ENCODE results near the gene NKPD1. TPM values are rescaled to one million over a fixed set of nuclear protein-coding genes. Genes with fewer than 3 reads are reported as not detected.
A peak's percentile ranks its signal among the peaks of the same experiment; 100 is the strongest.

The NKPD1 gene
- polyA plus RNA-seq, 2 of the 4 experiments (the other 2 are of a cell fraction), result 0.12 to 0.15 TPM

DNA sequence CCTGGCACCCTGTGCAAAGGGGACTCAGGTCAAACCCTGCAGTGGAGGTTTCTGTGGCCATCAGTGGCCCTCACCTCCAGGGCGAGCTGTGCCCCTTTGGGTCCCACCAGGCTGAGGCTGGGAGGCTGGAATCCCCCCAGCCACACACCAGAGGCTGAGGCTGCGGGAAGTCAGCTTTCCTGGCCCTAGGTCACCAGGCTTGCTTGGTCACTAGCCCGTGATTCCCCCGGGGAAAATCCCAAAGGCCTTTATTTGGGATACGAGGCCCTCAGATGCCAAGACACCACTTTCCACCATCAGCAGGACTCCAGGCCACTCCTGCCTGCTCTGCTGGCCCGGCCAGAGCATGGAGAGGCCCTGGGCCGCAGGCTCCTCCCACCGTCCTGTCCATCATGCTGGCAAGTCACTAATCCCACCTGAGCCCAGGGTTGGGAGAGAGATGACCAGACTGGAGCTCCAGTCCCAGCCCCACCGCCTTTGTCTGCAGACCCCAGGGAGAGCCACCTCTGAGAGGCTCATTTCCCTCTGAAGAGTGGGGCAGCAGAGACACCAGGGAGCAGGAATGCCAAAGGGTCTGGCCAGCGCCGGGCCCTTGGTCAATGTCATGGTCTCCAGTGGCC, 4.7 kb downstream of the NKPD1 start (continued):
- TF ChIP-seq RAD21 (conservative IDR thresholded peaks at IDR 0.05 in 1 of 2, IDR thresholded peaks at IDR 0.05 in 1 of 2), result no peak

DNA sequence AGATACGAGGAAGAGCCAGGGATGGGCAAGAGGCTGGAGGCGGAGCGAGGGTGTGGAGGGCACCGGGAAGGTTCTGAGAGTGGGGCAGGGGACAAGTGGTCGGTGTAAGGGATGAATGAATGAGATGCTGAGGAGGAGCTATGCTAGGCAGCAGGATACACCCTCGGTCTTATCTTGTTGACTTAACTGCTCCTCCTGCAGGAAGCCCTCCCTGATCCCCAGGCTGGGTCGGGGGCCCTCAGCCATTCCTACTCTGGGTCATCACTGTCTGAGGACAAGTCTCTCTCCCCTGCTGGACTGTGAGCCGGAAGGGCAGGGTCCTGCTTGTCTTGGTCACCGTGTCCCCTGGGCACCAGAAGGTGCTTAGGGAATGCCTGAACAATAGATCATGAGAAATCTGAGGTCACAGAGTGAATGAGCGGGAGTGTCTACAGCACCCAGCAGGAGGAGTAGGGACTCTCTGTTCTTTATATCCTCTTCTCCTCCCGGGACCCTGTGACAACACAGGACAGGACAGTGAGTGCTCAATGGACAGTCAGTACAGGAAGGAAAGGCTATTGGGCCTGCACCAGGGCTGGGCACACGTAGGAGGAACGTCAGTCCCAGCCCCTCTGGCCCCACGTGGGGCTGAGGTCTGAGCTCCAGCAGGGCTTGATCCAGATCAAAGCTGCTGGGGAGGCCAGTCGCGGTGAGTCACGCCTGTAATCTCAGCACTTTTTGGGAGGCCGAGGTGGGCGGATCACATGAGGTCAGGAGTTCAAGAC, 6.5 kb downstream of the NKPD1 start:
- FAIRE-seq, result peak; percentile 18
- Histone ChIP-seq H3K4me3 (no peak overlapping the region), H3K27ac (peak overlapping the region; percentile 50 to 58; a peak in 4 of 6 replicates), H3K9me3 (no peaks in the 10 kb centered on the region), H3K4me1 (peaks cover 21% of the 10 kb centered on the region; the same call in 2 of the 3 replicates), H3K4me2 (no peak overlapping the region; the same call in 2 of the 3 replicates)
- TF ChIP-seq POLR2A (IDR thresholded peaks at IDR 0.05; ENCODE audit: low read length) (no peak), ELK1 (IDR thresholded peaks at IDR 0.05; ENCODE audit: low read depth, low read length) (no peak), ZFP36 (IDR thresholded peaks at IDR 0.05; ENCODE audit: borderline replicate concordance, partially characterized antibody) (peak; percentile 58), NPAS2 (CRISPR knock-in tag; IDR thresholded peaks at IDR 0.05; ENCODE audit: borderline replicate concordance) (no peak), MAFK (IDR thresholded peaks at IDR 0.05; ENCODE audit: partially characterized antibody) (peak; percentile 39), ZC3H11A (IDR thresholded peaks at IDR 0.05) (no peak), FOXS1 (CRISPR knock-in tag; IDR thresholded peaks at IDR 0.05) (no peak), FOSL2 (IDR thresholded peaks at IDR 0.05) (no peak), FOSL2 (CRISPR knock-in tag; IDR thresholded peaks at IDR 0.05) (peak; percentile 68), MAX (IDR thresholded peaks at IDR 0.05) (no peak)
- TF ChIP-seq, protein P1, sequence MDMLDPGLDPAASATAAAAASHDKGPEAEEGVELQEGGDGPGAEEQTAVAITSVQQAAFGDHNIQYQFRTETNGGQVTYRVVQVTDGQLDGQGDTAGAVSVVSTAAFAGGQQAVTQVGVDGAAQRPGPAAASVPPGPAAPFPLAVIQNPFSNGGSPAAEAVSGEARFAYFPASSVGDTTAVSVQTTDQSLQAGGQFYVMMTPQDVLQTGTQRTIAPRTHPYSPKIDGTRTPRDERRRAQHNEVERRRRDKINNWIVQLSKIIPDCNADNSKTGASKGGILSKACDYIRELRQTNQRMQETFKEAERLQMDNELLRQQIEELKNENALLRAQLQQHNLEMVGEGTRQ (IDR thresholded peaks at IDR 0.05), result peak; percentile 71
- ChIA-PET CTCF (interaction anchor here (0.6 to 1.4 kb wide), 8 partner anchors 9 to 54 kb away, joined by 3 to 5 read pairs (median 3); partner anchors contain the start of genes BLOC1S3 and TRAPPC6A), POLR2A (no interaction called here)
- WGBS (ENCODE audit: missing lambda C conversion rate), result 56% methylated on average over 19 of the region's 19 CpGs
- ATAC-seq, result peak; percentile 25 to 53
- DNase-seq (ENCODE audit: low read depth in 1 of 2, low spot score in 1 of 2), result peak in 1 of 2 experiments; percentile 73

DNA sequence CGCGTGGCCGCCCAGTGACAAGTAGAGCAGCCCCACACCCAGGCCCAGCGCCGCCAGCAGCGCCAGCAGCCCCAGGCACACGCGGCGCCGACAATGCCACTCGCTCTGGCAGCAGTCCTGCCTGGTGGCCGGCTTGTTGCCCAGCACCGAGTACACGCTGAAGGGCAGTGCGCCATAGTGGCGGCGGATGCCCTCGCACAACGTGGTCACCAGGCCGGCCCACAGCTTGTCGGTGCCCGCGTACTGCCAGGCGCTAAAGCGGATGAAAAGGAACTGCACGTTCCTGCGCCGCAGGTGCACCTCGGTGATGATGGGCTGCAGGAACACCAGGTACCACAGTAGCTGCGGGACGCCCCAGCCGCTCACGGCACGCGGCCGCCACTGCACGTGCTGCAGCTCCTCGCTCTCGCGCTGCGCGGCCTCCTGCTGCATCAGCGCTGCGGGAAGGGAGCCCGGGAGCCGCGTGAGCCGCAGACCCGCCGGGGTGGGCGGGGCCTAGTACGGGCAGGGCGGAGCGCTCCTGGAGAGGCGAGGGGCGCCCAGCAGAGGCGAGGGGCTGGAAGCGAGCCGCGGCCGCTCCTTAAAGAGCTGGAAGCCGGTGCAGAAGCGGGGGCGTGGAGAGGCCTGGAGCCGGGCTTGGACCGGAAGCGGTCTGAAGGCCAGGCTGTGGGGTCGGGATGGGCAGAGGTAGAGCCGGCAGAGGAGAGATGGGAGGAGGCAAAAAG, 7.3 kb downstream of the NKPD1 start:
- 93% methylated on average over 61 of the region's 69 CpGs for WGBS (ENCODE audit: missing lambda C conversion rate)
- Histone ChIP-seq H3K9me3 (no peaks in the 10 kb centered on the region), H3K27ac (peak overlapping the region; percentile 50 to 58; a peak in 2 of 6 replicates), H3K4me3 (no peak overlapping the region), H3K4me2 (no peak overlapping the region; the same call in 2 of the 3 replicates), H3K4me1 (peaks cover 21% of the 10 kb centered on the region; the same call in 2 of the 3 replicates)
- no peak for ATAC-seq
- FAIRE-seq, result no peak
- CTCF ChIA-PET, result interaction anchor here (0.6 to 1.4 kb wide), 6 partner anchors 10 to 53 kb away, joined by 3 to 5 read pairs (median 3); partner anchors contain the start of genes BLOC1S3 and TRAPPC6A
- no peak for DNase-seq (ENCODE audit: low read depth in 1 of 2, low spot score in 1 of 2)
- POLR2A ChIA-PET, result no interaction called here
- TF ChIP-seq GATA3 (IDR thresholded peaks at IDR 0.05; ENCODE audit: borderline replicate concordance) (no peak), ZC3H11A (IDR thresholded peaks at IDR 0.05) (no peak), CTCF (IDR thresholded peaks at IDR 0.05) (no peak), TP53 (CRISPR knock-in tag; IDR thresholded peaks at IDR 0.05) (no peak), FOSB (CRISPR knock-in tag; IDR thresholded peaks at IDR 0.05) (no peak), FOXS1 (CRISPR knock-in tag; IDR thresholded peaks at IDR 0.05) (no peak), HDAC2 (IDR thresholded peaks at IDR 0.05) (no peak), RARB (CRISPR knock-in tag; IDR thresholded peaks at IDR 0.05) (no peak), ZNF302 (CRISPR knock-in tag; IDR thresholded peaks at IDR 0.05) (no peak), HOXB13 (CRISPR knock-in tag; IDR thresholded peaks at IDR 0.05; ENCODE audit: low read depth) (no peak)
- TF ChIP-seq, protein P2, sequence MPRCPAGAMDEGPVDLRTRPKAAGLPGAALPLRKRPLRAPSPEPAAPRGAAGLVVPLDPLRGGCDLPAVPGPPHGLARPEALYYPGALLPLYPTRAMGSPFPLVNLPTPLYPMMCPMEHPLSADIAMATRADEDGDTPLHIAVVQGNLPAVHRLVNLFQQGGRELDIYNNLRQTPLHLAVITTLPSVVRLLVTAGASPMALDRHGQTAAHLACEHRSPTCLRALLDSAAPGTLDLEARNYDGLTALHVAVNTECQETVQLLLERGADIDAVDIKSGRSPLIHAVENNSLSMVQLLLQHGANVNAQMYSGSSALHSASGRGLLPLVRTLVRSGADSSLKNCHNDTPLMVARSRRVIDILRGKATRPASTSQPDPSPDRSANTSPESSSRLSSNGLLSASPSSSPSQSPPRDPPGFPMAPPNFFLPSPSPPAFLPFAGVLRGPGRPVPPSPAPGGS (IDR thresholded peaks at IDR 0.05), result no peak
